ENCODE measurements around the gene NRM.

Gene NRM, protein sequence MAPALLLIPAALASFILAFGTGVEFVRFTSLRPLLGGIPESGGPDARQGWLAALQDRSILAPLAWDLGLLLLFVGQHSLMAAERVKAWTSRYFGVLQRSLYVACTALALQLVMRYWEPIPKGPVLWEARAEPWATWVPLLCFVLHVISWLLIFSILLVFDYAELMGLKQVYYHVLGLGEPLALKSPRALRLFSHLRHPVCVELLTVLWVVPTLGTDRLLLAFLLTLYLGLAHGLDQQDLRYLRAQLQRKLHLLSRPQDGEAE

DNA sequence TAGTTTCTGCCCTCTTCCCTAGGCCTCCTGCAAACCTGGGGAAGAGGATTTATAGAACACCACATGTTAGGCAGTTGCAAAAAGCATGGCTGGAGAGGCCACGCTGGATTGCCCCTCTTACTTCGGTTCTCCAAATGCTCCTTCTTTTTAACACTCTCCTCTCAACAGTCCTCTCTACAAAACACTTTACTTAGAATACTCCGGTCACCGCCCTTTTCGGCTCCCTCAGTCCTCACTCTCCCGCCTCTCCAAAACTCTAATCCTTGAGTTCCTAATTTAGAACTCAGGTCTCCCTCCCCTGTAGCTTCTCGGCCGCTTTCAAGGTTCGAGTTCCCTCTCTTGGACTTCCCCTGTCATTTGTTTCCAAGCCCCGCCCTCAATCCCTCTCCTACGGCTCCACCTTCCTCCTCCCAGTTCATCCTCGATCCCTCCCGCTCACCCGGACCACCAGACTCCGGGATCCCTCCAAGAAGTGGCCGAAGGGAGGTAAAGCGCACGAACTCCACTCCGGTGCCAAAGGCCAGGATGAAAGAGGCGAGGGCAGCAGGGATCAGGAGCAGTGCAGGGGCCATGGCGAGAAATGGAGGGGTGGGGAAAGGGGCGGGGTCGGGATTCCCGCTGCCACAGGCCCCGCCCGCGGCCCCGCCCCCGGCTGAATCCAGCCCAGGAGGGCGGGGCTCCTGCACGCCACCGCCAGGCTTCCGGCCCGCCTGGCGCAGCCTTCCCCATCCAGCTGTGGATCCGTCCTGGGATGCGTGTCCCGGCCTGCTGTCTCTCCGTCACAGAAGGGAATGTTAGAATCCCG lies at the start of gene NRM:
Gene NRM (minus strand): TSS at position 582 of the 805 bp plus-strand sequence. CDS start 10 bp downstream, at position 572.
- H3K9me3 Mint-ChIP-seq = no peaks in the 10 kb centered on the region
- no peaks in the 10 kb centered on the region for H3K27me3 Mint-ChIP-seq
- peaks cover 39% of the 10 kb centered on the region for H3K4me1 Mint-ChIP-seq (ENCODE audit: low read depth)
- peak within 1 kb of the TSS; percentile 91 for H3K27ac Mint-ChIP-seq
- peak within 1 kb of the TSS; percentile 93 for H3K4me3 Mint-ChIP-seq
- peaks cover 44% of the 10 kb centered on the region for H3K36me3 Mint-ChIP-seq (ENCODE audit: low read depth)
- intact Hi-C loops (cut with micrococcal nuclease) = no loop called here

DNA sequence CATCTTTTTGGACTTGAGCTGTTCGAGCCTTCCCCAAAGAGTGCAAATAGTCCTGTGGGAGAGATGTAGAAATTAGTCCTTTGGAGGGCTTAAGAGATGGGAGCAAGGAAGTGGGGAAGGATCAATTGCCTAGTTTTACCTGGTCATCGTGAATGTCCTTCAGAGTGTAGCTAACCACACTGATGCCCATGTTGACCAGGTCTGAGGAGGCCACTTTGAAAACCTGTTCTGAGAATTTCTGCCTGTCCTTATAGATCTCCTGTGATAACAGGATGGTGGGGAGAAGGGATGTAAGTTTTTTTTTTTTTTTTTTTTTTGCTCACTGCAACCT lies 49.7 kb upstream of the NRM start:
- peak overlapping the region; percentile 98 for H3K4me3 Mint-ChIP-seq
- no peaks in the 10 kb centered on the region for H3K9me3 Mint-ChIP-seq
- peaks cover 75% of the 10 kb centered on the region for H3K4me1 Mint-ChIP-seq (ENCODE audit: low read depth)
- intact Hi-C loops (cut with micrococcal nuclease) = loop anchor here (5.0 kb wide), 2 partner anchors 72 to 123 kb away; partner anchors contain the start of genes MRPS18B and PPP1R10
- peak overlapping the region; percentile 99 for H3K27ac Mint-ChIP-seq
- H3K27me3 Mint-ChIP-seq = no peaks in the 10 kb centered on the region
- peaks cover 84% of the 10 kb centered on the region for H3K36me3 Mint-ChIP-seq (ENCODE audit: low read depth)

DNA sequence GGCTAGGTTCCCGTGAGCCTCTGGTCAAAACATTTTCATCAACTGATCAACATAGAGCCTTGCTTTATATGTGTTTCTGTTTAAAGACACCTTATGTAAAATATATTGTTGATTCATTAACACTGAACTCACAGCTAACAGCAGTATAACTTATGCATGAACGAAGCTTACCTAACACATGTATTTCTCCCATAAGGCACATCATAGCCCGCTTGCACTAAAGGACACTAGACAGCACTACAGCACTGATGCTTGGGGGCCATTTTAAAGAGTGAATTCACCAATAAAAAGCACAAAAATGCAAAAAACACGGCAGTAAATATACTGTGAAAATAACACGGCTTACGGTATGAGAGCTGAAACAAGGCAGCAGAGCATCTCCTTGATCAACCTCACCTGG lies 47.7 kb upstream of the NRM start:
- Mint-ChIP-seq H3K36me3 (ENCODE audit: low read depth) (peaks cover 90% of the 10 kb centered on the region), H3K27ac (no peak overlapping the region), H3K4me3 (no peak overlapping the region), H3K4me1 (ENCODE audit: low read depth) (peaks cover 70% of the 10 kb centered on the region), H3K9me3 (no peaks in the 10 kb centered on the region), H3K27me3 (no peaks in the 10 kb centered on the region)
- intact Hi-C loops (cut with micrococcal nuclease) = loop anchor here (10.0 kb wide), 1 partner anchor 346 kb away; no protein-coding TSS in a partner anchor

DNA sequence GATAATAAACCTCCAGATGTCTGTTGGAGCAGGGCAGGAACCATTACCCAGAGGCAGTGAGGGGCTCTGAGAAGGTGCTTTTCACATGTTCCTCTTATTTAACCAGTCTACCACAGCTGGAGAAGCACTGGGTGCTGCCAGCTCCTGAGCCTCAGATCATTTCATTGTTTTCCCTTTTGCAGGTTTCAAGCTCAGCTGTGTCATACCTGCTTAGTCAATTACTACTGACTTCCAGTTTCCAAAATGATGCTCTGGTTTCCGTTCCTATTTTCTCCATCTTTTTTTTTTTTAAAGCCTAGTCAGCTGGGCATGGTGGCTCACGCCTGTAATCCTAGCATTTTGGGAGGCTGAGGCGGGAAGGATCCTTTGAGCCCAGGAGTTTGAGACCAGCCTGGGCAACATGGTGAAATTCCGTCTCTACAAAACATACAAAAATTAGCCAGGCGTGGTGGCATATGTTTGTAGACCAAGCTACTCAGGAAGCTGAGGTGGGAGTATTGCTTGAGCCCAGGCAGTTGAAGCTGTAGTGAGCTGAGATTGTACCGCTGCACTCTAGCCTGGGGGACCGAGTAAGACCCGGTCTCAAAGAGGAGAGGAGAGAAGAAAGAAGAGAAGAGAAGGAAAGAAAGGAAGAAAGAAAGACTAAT lies 45.0 kb upstream of the NRM start:
- no peak overlapping the region for H3K4me3 Mint-ChIP-seq

DNA sequence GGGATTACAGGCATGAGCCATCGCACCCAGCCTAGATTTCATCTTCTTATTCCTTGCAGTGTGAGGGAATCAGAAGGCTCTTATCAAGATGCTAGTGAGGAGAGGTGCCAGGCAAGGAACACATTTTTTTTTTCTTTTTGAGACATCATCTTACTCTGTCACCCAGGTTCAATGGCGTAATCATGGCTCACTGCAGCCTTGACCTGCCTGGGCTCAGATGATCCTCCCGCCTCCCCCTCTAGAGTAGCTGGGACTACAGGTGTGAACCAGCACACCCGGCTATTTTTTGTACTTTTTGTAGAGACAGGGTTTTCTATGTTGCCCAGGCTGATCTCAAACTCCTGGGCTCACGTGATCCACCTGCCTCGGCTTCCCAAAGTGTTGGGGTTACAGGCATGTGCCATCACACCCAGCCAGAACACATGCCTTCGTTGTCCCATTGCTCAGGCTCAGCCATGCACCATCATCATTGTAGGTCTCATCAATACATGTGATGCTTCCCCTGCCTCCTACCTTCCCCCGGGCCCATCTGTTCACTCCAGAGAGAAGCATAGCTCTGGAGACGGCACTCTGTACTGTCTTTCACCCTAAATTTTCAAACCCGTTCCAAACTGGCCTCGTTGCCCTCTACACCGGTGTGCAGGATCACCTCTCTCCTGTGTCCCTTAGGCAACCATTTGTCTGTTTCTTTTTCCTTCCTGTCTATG lies 41.6 kb upstream of the NRM start:
- no peaks in the 10 kb centered on the region for H3K27me3 Mint-ChIP-seq
- peaks cover 46% of the 10 kb centered on the region for H3K4me1 Mint-ChIP-seq (ENCODE audit: low read depth)
- no peaks in the 10 kb centered on the region for H3K9me3 Mint-ChIP-seq
- H3K36me3 Mint-ChIP-seq (ENCODE audit: low read depth) = peaks cover 90% of the 10 kb centered on the region
- intact Hi-C loops (cut with micrococcal nuclease) = loop anchor here (10.0 kb wide), 1 partner anchor 352 kb away; no protein-coding TSS in a partner anchor
- no peak overlapping the region for H3K27ac Mint-ChIP-seq
- no peak overlapping the region for H3K4me3 Mint-ChIP-seq

More for the DNA sequence above, 45.0 kb upstream of the NRM start:
- no peaks in the 10 kb centered on the region for H3K9me3 Mint-ChIP-seq
- H3K4me1 Mint-ChIP-seq (ENCODE audit: low read depth) = peaks cover 58% of the 10 kb centered on the region
- intact Hi-C loops (cut with micrococcal nuclease) = loop anchor here (10.0 kb wide), 1 partner anchor 349 kb away; no protein-coding TSS in a partner anchor
- H3K27me3 Mint-ChIP-seq = no peaks in the 10 kb centered on the region
- H3K36me3 Mint-ChIP-seq (ENCODE audit: low read depth) = peaks cover 88% of the 10 kb centered on the region
- H3K27ac Mint-ChIP-seq = peak overlapping the region; percentile 85

DNA sequence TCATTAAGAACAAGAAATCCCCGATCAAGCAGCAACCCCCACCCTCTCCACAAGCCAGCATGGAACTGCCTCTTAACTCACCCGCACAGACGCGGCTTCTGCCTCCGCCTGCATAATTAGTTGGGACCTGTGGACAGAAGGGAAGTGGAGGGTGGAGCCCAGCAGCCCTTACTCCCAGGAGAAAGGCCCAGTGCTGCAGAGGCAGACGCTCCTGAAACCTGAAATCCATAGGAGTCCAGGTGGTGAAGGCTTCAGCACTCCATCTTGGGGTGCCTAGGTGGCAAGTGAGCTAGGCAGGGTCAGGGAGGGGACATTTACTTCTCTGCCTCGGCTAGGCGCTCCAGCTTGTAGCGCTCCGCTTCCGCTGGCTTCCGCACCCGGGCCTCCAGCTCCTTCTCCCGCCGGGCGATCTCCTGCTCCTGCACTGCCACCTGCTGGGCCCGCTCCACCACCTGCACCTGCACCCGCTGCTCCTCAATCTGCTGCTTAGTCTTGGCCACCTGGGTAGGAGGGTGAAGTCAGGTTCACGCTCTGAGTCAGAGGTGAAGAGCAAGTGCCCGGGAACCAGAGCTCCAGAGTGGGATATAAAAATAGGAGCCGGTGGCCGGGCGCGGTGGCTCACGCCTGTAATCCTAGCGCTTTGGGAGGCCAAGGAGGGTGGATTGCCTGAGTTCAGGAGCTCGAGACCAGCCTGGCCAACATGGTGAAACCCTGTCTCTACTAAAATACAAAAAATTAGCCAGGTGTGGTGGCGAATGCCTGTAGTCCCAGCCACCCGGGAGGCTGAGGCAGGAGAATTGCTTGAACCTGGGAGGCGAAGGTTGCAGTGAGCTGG lies 40.0 kb upstream of the NRM start:
- Mint-ChIP-seq H3K9me3 (no peaks in the 10 kb centered on the region), H3K27ac (peak overlapping the region; percentile 51), H3K27me3 (no peaks in the 10 kb centered on the region), H3K4me3 (peak overlapping the region; percentile 67), H3K4me1 (ENCODE audit: low read depth) (peaks cover 31% of the 10 kb centered on the region), H3K36me3 (ENCODE audit: low read depth) (peaks cover 88% of the 10 kb centered on the region)
- intact Hi-C loops (cut with micrococcal nuclease) = loop anchor here (2.0 to 10.0 kb wide), 2 partner anchors 52 to 354 kb away; no protein-coding TSS in a partner anchor

DNA sequence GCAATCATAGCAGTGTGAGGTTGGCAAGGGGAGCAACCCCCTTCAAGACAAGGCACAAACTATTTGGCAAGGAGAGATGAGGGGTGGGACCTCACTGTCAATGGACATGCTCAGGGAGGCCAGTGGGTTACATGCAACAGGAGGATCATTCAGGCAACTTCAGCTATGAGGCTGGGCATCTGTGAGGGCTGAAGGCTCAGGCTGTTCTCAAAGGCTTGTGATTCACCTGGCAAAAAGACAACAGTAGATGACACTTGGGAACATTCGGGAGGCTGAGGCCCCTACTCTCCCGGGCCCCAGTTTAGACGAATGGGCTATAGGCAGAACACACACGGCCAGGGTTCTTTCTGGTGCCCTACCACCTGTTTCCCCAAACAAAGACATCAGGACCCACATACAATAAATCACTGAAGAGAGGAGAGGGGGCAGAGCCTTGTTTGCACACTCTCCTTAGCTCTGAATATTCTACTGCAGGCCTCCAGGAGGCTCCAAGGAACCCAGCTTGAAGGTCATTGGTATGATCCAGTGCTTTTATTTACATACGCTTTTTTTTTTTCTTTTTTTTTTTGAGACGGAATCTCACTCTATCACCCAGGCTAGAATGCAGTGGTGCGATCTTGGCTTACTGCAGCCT lies 37.3 kb upstream of the NRM start:
- peaks cover 92% of the 10 kb centered on the region for H3K36me3 Mint-ChIP-seq (ENCODE audit: low read depth)
- H3K4me3 Mint-ChIP-seq = no peak overlapping the region
- peaks cover 43% of the 10 kb centered on the region for H3K4me1 Mint-ChIP-seq (ENCODE audit: low read depth)
- intact Hi-C loops (cut with micrococcal nuclease) = loop anchor here (5.0 to 10.0 kb wide), 2 partner anchors 149 to 243 kb away; partner anchors contain the start of gene HLA-E
- no peaks in the 10 kb centered on the region for H3K9me3 Mint-ChIP-seq
- peak overlapping the region; percentile 51 for H3K27ac Mint-ChIP-seq
- H3K27me3 Mint-ChIP-seq = no peaks in the 10 kb centered on the region

DNA sequence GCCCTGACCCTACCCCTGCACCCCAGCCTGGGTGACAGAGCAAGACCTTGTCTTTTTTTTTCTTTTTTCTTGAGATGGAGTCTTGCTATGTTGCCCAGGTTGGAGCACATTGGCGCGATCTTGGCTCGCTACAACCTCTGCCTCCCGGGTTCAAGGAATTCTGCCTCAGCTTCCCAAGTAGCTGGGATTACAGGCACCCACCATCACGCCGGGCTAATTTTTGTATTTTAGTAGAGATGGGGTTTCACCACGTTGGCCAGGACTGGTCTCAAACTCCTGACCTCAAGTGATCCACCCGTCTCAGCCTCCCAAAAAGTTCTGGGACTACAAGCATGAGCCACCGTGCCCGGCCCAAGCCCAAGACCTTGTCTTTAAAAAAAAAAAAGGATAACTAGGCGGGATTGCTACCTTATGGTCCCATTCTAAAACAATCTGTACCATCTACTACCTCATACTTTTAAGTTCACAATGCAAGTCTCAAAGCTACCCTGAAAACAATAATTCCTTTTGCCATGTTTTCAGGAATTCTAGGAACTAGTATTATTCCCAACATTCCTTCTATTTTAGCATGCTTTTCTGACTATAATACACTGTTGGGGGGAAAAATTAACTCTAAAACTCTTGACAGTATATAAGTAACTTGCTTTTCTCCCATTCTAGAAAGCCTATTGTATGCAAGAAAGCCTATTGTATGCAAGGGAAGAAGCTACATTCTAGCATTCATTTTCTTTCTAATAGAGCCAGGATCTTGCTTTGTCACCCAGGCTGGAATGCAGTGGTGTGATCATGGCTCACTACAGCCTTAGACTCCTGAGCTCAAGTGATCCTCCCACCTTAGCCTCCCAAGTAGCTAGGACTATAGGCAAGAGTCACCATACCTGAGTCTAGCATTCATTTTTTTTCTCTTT lies 36.0 kb upstream of the NRM start:
- Mint-ChIP-seq H3K36me3 (ENCODE audit: low read depth) (peaks cover 92% of the 10 kb centered on the region), H3K4me1 (ENCODE audit: low read depth) (peaks cover 56% of the 10 kb centered on the region)

DNA sequence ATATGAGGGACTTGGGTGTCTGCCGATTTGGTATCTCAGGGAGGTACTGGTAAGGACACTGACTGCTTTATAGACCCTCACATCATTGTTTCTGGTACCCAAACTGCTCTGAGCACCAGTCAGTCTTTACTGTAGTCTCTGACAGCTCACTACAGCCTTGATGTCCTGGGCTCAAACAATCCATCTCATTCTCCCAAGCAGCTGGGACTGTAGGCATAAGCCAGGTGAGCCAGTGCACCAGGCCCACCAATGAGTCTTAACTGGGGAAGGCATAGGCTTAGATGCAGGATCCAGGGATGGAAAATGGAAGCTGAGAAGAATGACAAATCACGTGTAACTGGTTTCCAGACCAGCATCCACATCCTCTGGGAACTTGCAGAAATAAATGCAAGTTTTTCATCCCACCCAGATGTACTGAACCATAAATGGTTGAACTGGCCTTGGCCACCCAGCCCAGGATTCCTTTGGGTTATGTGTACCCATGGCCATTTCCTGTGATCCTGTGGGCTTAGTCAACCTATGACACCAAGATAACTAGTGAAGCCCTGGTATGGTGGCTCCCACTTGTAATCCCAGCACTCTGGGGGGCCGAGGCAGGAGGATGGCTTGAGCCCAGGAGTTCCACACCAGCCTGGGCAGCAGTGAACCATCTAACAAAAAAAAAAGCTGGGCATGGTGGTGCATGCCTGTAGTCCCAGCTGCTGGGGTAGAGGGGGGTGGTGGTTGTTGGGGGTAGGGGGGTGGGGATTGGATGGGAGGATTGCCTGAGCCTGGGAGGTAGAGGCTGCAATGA lies 35.1 kb upstream of the NRM start:
- intact Hi-C loops (cut with micrococcal nuclease) = loop anchor here (5.0 to 10.0 kb wide), 2 partner anchors 151 to 241 kb away; partner anchors contain the start of gene HLA-E
- H3K9me3 Mint-ChIP-seq = no peaks in the 10 kb centered on the region
- H3K27ac Mint-ChIP-seq = no peak overlapping the region
- no peak overlapping the region for H3K4me3 Mint-ChIP-seq
- H3K4me1 Mint-ChIP-seq (ENCODE audit: low read depth) = peaks cover 57% of the 10 kb centered on the region
- H3K27me3 Mint-ChIP-seq = no peaks in the 10 kb centered on the region
- peaks cover 94% of the 10 kb centered on the region for H3K36me3 Mint-ChIP-seq (ENCODE audit: low read depth)

More for the DNA sequence above, 36.0 kb upstream of the NRM start:
- H3K27me3 Mint-ChIP-seq = no peaks in the 10 kb centered on the region
- H3K9me3 Mint-ChIP-seq = no peaks in the 10 kb centered on the region
- no peak overlapping the region for H3K4me3 Mint-ChIP-seq
- H3K27ac Mint-ChIP-seq = no peak overlapping the region
- intact Hi-C loops (cut with micrococcal nuclease) = loop anchor here (5.0 to 10.0 kb wide), 2 partner anchors 151 to 242 kb away; partner anchors contain the start of gene HLA-E

DNA sequence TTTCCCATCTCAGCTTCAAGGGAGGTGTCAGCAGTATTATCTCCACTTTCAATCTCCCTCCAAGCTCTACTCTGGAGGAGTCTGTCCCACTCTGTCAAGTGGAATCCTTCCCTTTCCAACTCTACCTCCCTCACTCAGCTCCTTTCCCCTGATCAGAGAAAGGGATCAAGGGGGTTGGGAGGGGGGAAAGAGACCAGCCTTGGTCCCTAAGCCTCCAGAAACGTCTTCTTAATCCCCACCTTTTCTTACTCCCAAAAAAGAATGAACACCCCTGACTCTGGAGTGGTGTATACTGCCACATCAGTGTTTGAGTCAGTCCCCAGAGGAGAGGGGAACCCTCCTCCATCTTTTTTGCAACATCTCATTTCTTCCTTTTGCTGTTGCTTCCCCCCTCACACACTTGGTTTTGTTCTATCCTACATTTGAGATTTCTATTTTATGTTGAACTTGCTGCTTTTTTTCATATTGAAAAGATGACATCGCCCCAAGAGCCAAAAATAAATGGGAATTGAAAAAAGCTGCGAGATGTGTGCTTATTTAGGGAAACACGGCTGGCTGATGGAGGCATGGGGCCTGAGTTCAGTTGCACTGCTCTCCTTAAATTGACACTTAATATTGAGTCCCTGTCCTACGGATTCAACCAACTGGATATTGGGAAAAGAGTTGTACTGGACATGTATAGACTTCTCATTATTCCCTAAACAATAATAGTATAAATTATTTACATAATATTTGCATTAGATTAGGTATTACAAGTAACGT lies 34.3 kb upstream of the NRM start:
- Mint-ChIP-seq H3K9me3 (no peaks in the 10 kb centered on the region), H3K36me3 (ENCODE audit: low read depth) (peaks cover 94% of the 10 kb centered on the region), H3K4me1 (ENCODE audit: low read depth) (peaks cover 49% of the 10 kb centered on the region), H3K27ac (peak overlapping the region; percentile 60), H3K4me3 (no peak overlapping the region), H3K27me3 (no peaks in the 10 kb centered on the region)
- intact Hi-C loops (cut with micrococcal nuclease) = loop anchor here (5.0 to 10.0 kb wide), 2 partner anchors 152 to 240 kb away; partner anchors contain the start of gene HLA-E
